ENCODE results near the gene CDCP2.

CDCP2 gene

DNA sequence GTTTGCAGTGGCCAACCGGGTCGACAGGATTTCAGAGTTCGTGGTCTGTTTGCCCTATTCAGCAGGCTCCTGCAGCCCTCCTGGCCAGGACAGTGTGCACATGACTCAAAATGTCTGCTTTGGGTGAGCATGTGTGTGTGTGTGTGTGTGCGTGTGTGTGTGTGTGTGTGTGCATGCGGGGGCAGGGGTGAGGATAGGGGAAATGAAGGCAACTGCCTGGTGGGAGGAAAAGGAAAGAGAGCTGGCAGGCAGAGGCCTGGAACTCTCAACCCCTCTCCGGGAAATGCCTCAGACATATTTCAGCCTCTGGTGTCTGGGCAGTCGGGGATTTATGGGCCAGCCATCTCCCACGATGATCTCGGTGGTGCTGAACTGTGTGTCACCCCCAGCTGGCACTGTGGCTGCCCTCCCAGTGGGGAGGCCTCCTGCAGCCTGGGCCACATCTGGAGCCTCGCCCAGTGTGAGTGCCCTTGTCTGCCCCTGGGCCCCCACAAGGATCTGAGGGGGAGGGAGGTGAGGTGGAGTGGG is 15.2 kb downstream of the CDCP2 start:
- DNase-seq (ENCODE audit: low read depth in 2 of 2) = no peak

DNA sequence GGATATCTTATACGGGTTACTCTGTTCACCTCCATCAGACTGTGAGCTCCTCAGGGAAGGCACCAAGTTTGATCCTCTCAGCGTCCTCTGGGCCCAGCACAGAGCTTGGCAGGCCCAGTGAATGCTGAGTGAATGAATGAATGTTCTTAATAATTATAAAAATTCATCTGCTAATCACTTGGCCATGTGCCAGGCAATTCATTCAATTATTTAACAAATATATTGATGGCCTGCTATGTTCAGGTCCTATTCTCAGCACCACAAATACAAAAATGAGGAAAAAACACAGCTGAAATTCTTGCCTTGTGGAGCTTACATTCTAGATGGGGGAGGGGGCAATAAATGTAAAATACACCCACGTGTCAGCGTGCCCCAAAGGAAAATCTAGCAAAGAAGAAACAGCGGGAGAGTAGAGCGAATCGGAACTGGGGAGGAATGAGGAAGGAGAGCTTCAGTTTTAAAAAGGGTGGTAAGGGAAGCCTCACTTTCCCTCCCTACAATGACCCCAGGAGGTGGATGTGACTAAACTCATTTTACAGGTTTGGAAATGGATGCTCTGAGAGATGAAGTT is 15.8 kb downstream of the CDCP2 start:
- DNase-seq (ENCODE audit: low read depth in 2 of 2) = no peak

DNA sequence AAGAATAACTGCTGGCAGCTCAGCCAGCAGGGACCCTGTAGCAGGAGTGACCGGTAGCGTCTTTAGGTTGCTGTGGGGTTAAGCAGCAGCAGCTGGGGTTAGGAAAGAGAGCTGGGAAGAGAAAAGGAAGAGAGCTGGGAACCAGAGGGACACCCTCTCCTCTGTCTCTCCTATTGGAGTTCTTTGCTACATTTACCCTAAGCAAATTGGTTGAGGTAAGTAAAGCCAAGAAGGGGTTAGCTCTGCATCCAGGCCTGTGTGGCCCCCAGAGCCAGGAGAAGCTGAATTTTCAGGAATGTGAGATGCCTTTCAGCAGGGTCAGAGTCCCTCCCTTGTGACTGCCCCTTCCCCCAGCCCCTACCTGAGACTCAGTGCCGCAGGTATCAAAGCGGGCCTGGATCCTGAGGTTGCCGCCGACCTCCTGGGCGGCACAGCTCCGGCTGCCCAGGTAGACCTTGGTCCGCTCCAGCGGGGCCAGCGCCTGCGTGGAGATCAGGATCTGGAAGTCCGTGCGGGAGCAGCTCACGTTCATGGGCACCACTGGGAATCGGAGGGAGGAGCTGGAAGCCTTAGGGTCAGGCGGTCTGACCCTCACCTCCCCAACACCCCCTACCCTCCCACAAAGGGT is 16.4 kb downstream of the CDCP2 start:
- no peak for DNase-seq (ENCODE audit: low read depth in 2 of 2)

DNA sequence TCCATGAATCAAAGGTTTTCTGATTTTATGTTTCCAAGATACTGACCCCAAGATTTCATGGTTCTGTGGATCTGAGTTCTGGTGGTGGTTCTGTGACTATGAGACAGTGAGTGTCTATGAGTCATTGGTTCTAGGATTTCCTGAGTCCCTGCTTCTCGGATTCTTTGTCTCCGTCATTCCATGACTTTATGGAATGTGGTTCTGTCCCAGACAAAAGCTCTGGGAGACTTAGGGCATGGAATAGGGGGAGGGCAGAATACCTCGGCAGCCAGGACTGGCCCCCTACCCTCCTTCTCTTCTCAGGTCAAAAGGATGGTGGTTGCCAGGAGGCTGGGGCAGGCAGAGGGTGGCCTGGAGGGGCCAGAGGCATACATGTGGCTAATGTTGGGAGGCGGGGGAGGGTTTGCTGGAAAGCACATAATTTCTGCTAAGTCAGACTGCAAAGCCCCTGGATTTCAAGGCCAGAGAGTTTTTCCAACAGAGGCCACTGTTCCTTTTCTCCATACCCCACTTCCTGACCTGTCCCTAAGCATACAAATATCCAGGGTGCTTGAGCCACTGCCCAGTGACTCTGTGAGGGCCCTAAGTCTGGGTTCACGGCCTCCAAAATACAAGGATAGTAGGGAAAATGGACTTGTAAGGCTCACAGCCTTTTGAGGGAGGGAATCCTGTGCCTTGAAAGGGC is 17.2 kb downstream of the CDCP2 start:
- DNase-seq (ENCODE audit: low read depth in 2 of 2) = no peak

DNA sequence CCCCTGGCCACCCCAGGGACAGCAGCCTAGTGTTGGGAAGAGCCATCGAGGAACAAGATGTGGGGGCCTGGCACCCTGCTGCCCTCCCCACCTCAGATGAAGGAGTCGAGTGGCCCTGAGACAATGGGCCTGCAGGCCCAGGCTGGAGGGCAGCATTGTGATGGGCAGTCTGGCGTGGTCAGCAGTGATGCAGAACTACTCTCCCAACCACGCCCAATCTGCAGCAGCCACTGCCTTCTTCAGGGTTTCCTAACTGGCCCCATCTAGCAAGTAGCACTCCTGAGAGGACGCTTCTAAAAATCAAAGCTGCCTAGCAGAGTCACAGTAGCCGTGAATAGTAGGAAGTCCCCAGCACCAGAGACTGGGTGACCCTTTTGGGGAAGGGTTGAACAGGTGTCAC is 18.5 kb downstream of the CDCP2 start:
- no peak for DNase-seq (ENCODE audit: low read depth in 2 of 2)

DNA sequence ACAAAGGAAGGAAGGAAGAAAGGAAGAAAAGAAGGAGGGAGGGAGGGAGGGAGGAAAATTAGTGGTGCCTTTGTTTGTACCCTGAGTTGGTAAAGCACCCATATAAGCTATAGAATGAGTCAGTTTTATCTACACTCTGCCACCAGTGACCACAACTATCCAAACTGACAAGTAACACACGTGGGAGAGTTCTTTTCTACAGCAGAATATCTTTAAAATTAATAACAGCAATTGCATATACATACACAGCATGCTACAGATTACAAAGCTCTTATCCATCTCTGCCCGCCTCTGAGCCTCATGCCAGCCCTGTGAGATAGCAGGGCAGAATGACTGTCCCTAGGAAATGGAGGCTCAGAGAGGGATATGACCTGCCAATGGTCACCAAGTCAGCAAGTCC is 20.3 kb downstream of the CDCP2 start:
- no peak for DNase-seq (ENCODE audit: low read depth in 2 of 2)

DNA sequence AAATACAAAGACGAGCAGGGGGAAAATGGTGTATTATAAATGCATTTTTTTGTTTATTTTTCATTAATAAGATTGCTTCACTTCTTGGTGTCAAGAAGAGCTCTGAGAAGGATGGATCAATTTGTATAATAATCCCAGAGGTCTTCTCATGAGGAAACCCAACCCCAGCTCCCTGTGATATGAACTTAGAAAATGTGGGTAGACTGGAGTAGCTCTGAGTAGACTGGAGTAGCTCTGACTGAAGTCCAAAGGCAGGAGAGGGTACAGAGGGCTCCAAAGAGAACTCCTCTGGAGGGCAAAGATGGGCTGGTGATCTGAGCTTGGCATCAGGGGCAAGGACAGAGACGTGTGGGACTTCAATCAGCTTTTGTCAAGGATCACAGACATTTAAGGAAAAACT is 21.4 kb downstream of the CDCP2 start:
- no peak for DNase-seq (ENCODE audit: low read depth in 2 of 2)

DNA sequence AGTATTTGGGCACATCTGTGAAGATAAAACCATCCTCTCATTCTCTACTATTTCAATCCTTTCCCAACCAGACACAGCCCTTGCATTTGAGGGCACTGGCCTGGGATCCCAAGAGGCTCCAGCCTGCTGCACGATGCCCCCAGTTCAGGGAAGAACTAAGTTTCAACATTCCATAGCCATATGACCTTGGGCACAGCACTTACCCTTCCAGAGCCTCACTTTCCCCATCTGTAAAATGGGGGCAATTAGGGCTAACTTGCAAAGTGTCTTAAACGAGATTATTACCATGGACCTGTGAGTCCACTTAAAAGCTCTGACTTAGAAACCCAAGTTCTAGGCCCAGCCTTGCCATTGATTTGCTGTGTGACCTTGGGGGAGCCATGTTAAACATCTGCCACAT is 22.9 kb downstream of the CDCP2 start:
- DNase-seq (ENCODE audit: low read depth in 2 of 2) = no peak

DNA sequence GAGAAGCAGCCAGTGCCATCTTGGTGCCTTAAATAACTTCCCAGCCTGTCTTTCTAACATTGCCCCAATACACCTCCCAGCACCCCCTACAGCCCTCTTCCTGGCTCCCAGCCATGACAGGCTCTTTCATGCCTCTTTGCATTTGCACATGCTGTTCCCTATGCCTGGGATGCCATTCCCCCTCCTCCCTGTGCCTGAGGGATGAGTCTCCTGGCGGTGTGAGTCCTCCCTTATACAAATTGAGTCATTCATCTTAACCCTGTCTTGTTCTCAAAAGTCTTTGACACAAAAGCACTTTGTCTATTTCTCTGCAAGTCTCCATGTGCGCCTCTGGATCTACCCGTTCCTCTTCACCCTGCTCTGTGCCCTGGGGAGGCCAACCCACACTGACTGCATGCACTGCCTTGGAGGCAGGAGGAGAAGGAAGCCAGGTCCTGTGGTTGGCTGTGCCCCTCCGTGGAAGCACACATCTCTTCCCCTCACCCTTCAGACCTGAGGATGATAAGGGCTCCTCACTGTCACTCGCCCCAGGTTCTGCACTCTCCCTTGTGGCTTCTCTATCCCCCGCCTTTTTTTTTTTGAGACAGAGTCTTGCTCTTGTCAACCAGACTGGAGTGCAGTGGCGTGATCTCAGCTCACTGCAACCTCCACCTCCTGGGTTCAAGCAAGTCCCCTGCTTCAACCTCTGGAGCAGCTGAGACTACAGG is 25.1 kb downstream of the CDCP2 start:
- DNase-seq (ENCODE audit: low read depth in 2 of 2) = no peak

DNA sequence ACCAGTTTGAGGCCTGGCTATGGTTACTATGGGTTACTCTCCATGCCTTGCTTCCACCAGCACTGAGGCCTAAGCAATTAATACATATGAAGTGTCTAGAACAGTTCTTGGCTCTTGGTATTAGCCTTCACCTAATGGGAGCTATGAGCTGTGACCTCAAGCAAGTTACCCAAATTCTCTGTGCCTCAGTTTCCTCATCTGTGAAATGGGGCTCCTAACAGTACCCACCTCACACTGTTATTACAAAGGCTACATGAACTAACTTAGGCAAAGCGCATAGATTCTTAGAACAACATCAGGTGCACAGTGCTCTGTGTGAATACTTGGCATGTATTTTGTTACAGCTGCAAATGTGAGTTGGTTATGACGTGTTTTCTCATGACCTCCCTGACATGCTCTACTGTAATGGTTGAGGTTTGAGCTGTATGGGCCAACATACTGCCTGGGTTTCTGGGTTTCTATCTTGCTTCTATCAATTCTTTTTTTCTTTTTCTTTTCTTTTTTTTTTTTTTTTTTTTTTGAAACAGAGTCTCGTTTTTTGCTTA is 26.5 kb downstream of the CDCP2 start:
- no peak for DNase-seq (ENCODE audit: low read depth in 2 of 2)

DNA sequence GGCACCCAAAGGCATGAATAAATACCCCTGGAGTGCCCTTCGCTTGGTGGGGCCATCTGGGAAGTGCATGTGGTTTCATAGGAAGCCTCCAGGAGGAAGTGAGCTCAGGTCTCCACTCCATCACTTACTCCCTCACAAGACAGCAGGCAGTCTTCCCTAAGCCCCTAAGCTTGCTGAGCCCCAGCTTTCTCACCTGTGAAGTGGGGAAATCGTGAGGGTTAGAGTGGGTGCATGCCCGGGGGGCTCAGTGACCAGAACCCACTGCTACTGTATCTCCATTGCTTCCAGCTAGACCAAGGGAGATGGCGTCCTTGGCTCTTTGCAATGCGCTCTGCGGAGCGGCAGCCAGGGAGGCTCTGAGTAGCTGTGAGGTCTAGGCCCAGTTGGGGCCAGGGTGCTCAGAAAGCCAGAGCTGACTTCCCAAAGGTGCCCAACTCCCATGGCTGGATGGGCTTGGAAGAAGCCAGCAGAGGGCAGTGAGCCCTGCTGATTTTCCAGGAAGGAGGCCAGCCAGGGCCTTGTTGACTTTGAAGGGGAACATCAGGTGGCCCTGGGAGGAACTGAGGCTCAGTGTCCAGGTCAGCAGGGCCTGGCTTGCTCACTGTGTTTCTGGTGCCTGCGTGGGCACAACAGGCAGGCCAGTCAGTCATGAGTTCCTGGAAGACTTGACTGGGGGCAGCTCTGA is 27.3 kb downstream of the CDCP2 start:
- no peak for DNase-seq (ENCODE audit: low read depth in 2 of 2)

DNA sequence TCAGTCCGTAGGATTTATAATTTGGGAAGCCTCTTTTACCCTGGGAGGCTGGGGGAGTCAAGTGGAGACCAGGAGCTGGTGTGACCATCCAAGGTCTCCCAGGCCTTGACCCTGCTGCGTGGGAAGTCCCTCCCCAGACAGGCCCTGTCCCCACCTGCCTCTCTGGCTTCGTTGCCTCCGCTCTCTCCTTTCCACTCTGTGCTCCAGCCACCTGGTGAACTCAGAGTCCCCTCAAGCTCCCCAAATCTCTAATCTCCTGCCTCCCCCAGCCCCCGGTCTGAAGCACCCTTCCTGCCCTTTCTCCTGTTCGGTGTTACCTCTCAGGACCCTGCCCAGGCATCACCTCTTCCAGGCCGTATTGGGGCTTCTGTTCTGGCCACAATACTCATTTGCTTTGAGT is 27.9 kb downstream of the CDCP2 start:
- DNase-seq (ENCODE audit: low read depth in 2 of 2) = no peak

DNA sequence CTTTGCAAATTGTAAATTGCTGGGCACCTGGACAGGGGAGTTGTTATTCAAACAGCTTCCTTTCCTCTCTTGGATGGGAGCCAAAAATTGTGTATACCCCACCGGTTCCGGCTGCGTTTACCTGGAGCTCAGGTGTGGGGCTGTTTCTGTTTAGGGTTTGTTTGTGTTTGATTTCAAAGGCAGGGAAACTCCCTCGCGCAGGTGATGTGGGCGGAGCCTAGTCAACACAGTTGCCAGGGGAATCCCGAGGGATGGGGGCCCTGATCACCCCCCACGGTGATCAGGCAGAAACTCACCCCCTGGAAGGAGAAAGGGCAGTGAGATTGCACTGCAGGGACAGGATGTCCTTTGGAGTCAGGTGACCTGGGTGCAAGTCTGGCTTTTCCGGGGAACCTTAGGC is 28.3 kb downstream of the CDCP2 start:
- DNase-seq (ENCODE audit: low read depth in 2 of 2) = no peak

DNA sequence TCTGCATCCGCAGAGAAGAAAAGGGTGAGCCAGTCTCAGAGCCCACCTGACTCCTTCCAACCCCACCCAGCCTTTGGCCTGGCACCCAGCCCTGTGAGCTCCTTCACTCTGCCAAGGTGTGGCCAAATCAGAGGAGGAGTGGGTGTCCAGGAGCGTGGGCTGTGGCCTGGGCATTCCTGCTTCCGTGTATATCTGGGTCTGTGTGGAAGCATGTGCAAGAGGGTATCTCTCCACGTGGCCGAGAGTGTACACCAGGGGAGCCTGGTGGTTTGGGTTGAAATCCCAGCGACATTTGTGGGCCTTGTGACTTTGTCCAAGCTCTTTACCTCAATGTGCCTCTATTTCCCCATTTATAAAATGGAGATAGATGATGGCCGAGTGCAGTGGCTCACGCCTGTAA is 29.8 kb downstream of the CDCP2 start:
- no peak for DNase-seq (ENCODE audit: low read depth in 2 of 2)

DNA sequence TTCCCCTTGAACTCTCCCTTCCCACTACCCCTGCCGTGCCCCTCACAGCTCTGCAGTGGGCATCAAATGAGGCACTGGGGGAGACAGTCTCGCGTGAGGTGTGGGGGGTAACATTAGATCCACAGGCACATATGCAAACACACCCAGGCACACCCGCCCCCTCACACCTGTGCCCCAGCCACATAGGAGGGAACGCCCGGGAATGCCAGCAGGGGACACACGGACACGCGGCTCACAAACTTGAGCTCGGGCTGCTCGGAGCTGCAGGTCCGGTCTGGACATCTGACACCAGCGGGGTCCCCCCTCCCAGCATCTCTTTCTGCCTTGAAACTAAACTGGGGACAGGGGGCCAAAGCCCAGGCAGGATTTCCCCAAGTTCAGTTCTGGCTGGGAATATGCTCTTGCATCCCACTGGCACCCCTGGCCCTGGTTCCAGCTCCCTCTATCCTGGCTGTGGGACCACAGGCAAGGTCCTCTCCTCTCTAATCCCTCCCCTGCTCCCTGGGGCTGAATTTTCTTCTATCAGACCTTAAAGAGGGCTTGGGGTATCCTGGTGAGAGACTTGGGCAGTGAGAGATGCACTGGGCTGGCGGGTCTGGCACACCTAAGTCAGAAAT is 30.6 kb downstream of the CDCP2 start:
- DNase-seq (ENCODE audit: low read depth in 2 of 2) = no peak

DNA sequence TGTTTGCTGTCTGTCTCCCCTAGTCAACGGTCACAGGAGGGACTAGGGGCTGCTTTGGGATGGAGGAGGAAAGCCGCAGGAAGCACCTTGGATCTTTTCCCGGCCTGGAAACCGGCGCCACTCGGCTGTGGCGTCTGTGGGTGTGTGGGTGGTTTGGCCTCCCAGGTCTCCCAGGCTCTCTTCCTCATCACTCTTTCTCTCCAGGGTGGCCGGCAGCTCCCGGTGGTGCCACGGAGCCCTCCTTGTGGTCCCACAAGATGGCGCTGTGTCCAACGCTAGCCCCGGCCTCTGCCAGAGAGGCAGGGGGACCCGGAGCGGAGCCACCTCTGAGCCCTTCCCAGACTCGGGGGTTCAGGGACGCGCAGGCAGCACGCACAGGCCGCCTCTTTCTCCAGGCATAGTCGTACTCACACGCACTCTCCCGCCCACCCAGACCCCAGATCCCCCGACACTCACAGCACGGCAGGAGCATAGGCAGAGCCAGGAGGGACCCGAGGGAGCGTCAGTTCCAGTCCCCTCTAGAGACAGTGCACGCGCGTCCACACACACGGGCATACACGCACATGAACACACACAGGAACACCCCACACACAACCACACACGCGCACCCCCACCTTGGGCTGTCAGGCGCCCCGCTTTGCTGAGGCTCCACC is 31.2 kb downstream of the CDCP2 start:
- DNase-seq (ENCODE audit: low read depth in 2 of 2) = peak; percentile 27 to 49

DNA sequence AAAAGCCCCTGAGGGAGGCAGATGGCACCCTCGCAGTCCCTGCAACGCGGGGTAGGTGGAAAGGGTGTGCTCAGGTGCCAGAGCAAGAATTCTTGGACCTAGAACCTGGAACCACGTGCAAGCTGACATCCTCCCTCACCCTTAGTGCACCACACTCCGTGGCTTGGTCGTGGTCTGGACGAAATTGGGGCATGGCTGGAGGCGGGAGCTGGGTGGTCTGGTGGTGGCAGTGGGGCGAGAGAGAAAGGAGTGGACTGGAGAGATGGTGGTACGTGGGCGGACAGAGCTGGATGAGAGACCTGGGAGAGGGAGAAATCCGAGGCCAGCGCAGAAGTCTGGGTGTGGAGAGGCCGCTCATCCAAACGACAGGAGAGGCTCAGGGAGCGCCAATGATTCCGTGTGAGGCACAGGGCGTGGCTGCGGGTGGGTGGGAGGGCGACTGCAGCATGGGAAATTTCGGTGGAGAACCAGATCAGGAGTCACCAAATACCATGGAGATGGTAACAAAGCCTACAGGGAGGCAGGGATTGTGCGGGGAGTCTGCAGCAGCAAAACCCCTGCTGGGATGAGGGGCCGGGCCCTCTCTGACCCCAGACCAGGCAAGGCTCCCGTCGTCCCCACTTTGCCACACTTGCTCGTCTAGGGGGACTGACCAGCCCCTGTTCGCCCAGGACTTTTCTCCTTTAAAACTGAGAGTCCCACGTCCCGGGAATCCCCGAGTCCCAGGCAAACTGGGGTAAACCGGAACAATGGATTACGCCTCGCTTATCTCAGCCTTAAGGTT is 31.9 kb downstream of the CDCP2 start:
- DNase-seq (ENCODE audit: low read depth in 2 of 2) = no peak

DNA sequence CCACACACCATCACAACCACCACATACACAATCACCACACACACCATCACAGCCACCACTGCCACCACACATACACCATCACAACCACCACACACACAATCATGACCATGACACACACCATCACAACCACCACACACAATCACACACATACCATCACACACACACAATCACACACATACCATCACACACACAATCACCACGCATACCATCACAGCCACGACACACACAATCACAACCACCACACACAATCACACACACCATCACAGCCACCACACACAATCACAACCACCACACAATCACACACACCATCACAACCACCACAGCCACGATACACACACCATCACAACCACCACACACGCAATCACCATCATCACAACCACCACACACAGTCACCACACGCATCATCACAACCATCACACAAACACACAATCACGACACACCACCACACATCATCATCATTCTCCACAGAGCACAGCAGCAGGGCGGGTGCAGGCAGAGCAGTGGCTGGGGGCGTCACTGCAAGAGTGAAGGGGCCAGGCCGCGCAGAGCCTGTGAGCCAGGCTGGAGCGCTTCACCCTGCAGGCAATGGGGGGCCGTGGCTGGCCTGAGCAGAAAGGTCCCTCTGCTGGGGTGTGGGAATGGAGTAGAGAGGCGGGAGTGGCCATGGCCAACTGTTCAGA is 32.6 kb downstream of the CDCP2 start:
- DNase-seq (ENCODE audit: low read depth in 2 of 2) = no peak

DNA sequence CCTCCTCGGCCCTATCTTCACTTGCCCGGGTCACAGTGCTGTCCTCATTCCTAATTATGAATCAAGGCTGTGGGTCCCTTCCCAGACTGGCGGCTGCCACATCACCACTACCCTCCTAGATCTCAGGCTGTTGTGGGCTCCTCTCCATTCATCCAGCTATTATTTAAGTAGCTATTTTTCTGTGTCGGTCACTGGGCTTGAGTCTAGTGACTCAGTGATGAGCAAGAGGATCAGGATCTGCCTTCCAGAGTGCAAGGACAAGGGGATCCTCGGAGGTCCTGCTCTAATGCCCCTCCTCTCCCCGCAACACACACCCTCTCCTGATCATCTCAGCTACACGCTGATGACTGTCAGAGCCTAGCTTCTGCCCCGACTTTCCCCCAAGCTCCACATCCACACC is 34.1 kb downstream of the CDCP2 start:
- DNase-seq (ENCODE audit: low read depth in 2 of 2) = no peak
